Measurements from ENCODE around the gene RAB30. TPM values are rescaled to one million over a fixed set of nuclear protein-coding genes. Genes with fewer than 3 reads are reported as not detected.
"Not testable (repeated sequence)": the region's sequence is repeated elsewhere in the genome, so short reads cannot be mapped to it uniquely, and the experiment has no call there.

RAB30 gene
- total RNA-seq, 1 donor from 2014 or later = 14.8 TPM

- DNase-seq (ENCODE audit: low read depth, low spot score) = no peak
Measured at GRCh38 chr11:82988936-82989627, 82.6 kb downstream of the RAB30 start.

- no peak for DNase-seq (ENCODE audit: low read depth, low spot score)
Measured at GRCh38 chr11:82987997-82988396, 83.7 kb downstream of the RAB30 start.

GRCh38 chr11:82986446-82986845, 85.3 kb downstream of the RAB30 start:
- DNase-seq (ENCODE audit: low read depth, low spot score) = no peak

GRCh38 chr11:82981852-82982251, 89.8 kb downstream of the RAB30 start:
- no peak for DNase-seq (ENCODE audit: low read depth, low spot score)

- no peak for DNase-seq (ENCODE audit: low read depth, low spot score)
Measured at GRCh38 chr11:82980947-82981346, 90.8 kb downstream of the RAB30 start.

- peak; percentile 78 for DNase-seq (ENCODE audit: low read depth, low spot score)
Measured at GRCh38 chr11:82980292-82980691, 91.4 kb downstream of the RAB30 start.

- DNase-seq (ENCODE audit: low read depth, low spot score) = no peak
Measured at GRCh38 chr11:82979824-82980223, 91.9 kb downstream of the RAB30 start.

- DNase-seq (ENCODE audit: low read depth, low spot score) = no peak
Measured at GRCh38 chr11:82978422-82979099, 93.1 kb downstream of the RAB30 start.

- no peak for DNase-seq (ENCODE audit: low read depth, low spot score)
Measured at GRCh38 chr11:82976786-82977185, 94.9 kb downstream of the RAB30 start.

GRCh38 chr11:82975882-82976281, 95.8 kb downstream of the RAB30 start:
- DNase-seq (ENCODE audit: low read depth, low spot score) = no peak

GRCh38 chr11:82974851-82975250, 96.8 kb downstream of the RAB30 start:
- DNase-seq (ENCODE audit: low read depth, low spot score) = no peak

- DNase-seq (ENCODE audit: low read depth, low spot score) = no peak
Measured at GRCh38 chr11:82974135-82974534, 97.6 kb downstream of the RAB30 start.

GRCh38 chr11:82972103-82972502, 99.6 kb downstream of the RAB30 start:
- no peak for DNase-seq (ENCODE audit: low read depth, low spot score)

GRCh38 chr11:82971519-82971946, 100.2 kb downstream of the RAB30 start:
- DNase-seq (ENCODE audit: low read depth, low spot score) = not testable (repeated sequence)

GRCh38 chr11:82970507-82971083, 101.1 kb downstream of the RAB30 start:
- DNase-seq (ENCODE audit: low read depth, low spot score) = not testable (repeated sequence)

- DNase-seq (ENCODE audit: low read depth, low spot score) = no peak
Measured at GRCh38 chr11:82969811-82970210, 101.9 kb downstream of the RAB30 start.

GRCh38 chr11:82967381-82967780, 104.3 kb downstream of the RAB30 start:
- DNase-seq (ENCODE audit: low read depth, low spot score) = no peak

- DNase-seq (ENCODE audit: low read depth, low spot score) = not testable (repeated sequence)
Measured at GRCh38 chr11:82962021-82962420, 109.7 kb downstream of the RAB30 start.

- no peak for DNase-seq (ENCODE audit: low read depth, low spot score)
Measured at GRCh38 chr11:82960779-82961143, 110.9 kb downstream of the RAB30 start.

GRCh38 chr11:82959987-82960778, 111.5 kb downstream of the RAB30 start:
- no peak for DNase-seq (ENCODE audit: low read depth, low spot score)

GRCh38 chr11:82955736-82956453, 115.8 kb downstream of the RAB30 start:
- DNase-seq (ENCODE audit: low read depth, low spot score) = not testable (repeated sequence)
